ENCODE data around the gene TATDN2.
"Not testable (repeated sequence)": the region's sequence is repeated elsewhere in the genome, so short reads cannot be mapped to it uniquely, and the experiment has no call there.

DNA sequence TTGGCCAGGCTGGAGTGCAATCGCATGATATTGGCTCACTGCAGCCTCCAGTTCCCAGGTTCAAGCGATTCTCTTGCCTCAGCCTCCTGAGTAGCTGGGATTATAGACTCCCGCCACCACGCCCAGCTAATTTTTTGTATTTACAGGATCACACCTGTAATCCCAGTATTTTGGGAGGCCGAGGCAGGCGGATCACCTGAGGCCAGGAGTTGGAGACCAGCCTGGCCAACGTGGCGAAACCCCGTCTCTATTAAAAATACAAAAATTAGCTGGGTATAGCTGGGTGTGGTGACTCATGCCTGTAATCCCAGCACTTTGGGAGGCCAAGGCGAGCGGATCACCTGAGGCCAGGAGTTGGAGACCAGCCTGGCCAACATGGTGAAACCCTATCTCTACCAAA, 24.2 kb downstream of the TATDN2 start:
- not testable (repeated sequence) for TF ChIP-seq EZH2phosphoT487 (IDR thresholded peaks at IDR 0.05; ENCODE audit: insufficient read depth, low read depth); EZH2 (IDR thresholded peaks at IDR 0.05; ENCODE audit: insufficient read depth, poor library complexity, severe bottlenecking)

Measured in GM23248 (cell line).